ENCODE results near the gene RPTOR. TPM values are rescaled to one million over a fixed set of nuclear protein-coding genes. Genes with fewer than 3 reads are reported as not detected.

RPTOR gene
- total RNA-seq, 1 experiment from 2014 or later, result 19.7 TPM

DNA sequence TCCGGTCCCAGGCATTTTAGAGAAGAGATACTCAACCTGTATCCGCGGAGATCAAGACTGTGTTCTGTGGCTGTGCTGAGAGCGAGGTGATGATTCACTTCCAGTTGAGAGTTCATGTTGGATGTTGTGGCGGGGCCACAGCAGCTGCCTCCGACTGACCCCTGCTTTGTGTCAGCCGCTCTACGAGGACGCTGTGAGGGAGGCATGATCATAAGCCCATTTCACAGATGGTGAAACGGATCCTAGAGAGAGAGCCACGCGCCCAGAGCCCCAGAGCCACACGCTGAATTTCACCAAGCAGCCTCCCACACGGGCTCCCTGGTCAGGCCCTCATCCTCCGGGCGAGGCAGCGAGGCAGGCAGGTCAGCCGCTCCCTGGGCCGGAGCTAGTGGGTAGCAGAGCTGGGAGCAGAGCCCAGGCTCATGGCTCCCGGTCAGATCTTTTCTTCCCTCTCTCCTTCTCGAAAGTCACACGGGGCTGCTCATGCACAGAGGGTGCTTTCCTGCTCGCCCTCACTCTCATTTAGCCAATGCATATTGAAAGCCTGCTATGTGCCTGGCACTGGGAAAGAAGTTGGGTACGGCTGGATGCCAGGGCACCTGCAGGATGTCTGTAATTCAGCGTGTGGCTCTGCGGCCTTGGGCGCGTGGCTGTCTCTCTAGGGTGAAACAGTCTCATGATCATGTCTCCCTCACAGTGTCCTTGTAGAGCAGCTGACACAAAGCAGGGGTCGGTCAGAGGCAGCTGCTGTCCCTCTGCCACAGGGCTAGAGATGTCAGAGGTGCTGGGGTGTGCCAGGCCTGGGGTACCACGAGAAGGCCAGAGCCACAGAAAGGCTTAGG, 291.4 kb downstream of the RPTOR start:
- no peak for DNase-seq (ENCODE audit: extremely low read depth, low read depth)

DNA sequence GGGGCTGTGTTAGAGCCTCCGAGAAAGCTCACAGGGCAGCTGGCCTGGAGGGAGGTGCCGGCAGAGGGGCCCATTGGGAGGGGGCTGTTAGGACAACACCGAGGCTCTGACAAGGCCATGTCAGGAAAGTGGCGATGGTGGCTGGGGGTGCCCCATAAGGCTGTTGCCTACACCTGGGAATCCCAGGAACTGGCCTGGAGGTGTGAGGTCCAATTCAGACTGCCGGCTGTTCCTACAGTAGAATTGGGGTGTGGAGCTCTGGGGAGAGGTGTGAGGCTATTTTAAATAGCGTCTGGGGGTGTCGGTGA, 292.0 kb downstream of the RPTOR start:
- DNase-seq (ENCODE audit: extremely low read depth, low read depth), result no peak

DNA sequence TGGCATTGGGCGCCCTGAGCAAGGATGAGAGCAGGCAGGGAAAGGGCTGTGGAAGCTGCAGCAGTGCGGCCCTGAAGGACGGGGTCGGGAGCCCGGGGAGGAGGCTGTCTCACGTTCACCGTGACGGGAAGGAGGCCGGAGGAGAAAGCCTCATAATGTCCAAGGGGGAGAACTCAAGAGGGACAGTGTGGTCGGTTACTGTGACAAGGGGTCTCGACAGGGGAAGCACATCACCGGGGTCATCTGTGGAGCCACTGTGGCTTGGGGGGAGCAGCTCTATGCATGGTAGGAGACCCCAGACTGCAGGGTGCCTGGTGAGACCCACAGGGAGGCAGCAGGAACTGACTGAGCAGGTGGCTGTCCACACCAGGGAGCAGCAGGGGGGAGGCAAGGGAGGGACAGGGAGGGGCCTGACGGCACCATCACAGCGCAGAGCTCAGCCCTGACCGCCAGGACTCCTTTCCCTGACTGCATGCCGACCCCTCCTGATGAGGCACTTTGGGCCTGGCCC, 292.4 kb downstream of the RPTOR start:
- DNase-seq (ENCODE audit: extremely low read depth, low read depth), result no peak

DNA sequence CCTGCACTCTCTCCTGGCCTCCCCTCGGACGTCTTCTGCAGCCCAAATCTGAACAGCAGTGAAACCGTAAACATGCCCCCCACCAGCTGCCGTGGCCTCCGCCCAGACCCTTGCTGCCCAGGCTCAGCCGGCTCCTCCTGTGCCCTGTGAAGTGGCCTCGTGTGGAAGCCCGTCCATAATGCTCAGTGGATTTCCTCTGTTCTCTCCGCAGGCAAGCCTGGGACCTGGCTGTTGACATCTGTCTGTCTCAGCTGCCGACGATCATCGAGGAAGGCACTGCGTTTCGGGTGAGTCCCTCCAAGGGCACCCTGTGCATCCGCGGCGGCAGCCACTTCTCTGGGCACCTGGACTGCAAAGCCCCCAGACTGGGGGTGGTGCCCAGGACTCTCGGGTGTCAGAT, 293.1 kb downstream of the RPTOR start:
- no peak for DNase-seq (ENCODE audit: extremely low read depth, low read depth)

DNA sequence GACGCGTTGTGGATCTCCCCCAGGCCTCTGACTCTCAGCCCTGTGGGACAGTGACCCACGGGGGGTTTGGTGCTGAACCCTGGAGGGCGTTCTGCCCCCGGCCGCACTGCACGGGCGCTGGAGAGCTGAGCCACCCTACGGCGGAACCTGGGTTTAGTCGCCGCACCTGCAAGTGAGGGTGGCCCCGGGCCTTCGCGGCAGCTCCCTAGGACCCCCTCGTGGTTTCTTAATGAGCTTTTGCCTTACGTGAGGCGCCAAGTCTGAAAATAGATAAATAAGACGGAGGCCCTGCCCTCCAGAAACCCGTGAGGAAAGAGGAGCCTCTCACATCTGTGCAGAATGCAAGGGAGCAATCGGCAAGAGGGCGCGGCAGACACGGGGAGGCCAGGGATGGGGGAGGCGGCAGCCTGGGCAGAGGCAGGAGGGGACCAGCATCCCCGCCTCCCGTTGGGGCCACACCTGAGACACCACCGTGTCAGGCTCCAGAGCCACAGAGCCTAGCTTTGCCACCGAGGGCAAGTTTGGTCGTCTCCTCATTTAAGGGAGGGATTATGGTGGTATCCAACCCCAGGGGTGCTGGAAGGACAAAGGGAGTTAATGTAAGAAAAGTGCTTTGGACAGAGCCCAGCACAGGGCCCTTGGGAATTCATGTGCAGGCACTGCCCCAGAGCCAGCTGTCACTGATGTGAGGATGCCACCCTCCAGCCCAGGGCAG, 293.8 kb downstream of the RPTOR start:
- DNase-seq (ENCODE audit: extremely low read depth, low read depth), result no peak

DNA sequence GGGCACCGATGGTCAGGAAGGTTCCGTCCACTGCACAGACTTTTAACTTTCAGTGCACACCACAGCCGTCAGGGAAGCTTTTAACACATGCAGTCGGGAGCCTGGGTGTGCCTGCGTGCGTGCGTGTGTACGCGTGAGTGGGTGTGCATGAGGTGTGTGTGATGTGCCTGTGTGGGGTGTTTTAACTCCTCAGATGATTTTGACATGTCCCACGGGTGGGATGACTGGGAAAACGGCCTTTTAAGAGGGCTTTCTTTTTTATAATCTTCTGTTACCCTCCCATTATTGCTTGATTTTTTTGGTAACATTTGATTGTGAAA, 294.3 kb downstream of the RPTOR start:
- DNase-seq (ENCODE audit: extremely low read depth, low read depth), result no peak

DNA sequence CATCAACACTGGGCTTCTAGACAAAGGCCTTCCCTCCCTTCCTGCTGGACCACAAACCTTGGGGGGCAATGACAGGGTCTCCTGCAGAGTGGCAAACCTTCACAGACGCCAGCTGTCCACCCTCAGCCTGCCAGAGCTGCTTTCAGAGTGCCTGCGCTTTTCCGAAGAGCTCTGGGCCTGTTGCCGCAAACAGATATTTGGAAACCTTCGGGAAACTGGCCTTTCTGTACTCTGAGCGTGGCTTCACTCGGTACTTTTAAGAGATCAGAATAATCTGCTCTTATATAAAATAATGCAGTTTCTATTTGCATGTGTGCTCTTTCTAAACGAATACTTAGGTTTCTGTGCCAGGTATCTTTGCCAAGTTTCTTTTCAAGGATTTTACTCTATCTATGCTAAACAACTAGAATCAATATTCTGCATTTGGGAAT, 294.9 kb downstream of the RPTOR start:
- no peak for DNase-seq (ENCODE audit: extremely low read depth, low read depth)

DNA sequence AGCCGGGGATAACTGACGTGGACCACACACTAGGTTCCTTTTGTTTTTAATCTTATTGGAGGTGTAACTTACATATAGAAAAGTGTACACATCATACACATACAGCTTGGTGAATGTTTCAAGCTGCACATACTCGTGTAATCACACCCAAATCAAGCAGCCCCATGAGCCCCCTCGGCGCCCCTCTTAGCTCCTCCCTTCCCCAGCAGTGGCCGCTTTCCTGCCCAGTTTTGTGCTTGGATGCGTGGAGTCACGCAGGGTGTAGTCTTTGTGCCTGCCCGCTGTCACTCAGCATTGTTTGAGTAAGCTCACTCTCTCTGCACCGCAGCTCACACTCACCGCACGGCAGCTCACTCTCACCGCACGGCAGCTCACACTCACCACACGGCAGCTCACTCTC, 295.3 kb downstream of the RPTOR start:
- DNase-seq (ENCODE audit: extremely low read depth, low read depth), result no peak

DNA sequence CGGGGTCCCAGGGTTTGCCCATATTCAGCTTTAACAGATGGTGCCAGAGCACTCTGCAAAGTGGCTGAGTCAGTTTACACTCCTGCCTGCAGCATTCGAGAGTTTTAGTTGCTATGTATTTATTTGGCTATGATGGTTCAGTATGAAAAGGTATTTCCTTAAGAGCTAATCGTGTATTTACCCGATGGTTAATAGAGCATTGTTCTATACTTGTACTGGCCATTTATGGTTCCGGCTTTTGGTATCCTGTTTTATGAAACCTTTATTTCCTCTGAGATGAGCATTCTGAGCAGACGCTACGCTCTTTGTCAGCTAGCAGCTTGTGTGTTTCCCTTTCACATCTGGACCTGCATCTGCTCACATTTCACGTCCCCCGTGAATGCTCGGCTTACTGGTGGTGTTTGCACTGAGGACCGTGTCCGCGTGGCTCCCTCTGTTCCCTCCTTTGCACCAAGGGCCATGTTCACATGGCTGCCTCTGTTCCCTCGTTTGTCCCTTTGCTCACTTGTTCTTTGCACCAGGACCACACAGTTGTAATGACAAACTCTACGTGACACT, 297.9 kb downstream of the RPTOR start:
- DNase-seq (ENCODE audit: extremely low read depth, low read depth), result no peak

DNA sequence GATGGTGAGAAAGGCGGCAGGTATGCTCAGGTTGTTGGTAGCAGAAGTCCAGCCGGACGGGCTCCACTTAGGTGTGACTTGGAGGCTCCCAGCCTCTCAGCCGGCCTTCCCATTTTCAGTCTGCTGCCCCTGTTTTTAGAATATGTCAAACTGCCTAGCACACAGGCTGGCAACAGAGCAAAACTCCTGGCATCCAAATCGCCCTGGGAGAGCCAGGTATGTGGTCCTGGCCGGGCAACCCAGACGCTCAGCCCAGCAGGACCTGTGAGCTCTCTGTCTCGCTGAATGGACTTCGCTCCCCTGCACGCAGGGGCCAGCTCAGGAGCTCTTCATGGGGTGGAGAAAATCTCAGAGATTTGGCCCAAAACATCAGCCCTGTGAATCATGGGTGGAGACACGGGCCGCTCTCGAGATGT, 299.1 kb downstream of the RPTOR start:
- DNase-seq (ENCODE audit: extremely low read depth, low read depth), result no peak

DNA sequence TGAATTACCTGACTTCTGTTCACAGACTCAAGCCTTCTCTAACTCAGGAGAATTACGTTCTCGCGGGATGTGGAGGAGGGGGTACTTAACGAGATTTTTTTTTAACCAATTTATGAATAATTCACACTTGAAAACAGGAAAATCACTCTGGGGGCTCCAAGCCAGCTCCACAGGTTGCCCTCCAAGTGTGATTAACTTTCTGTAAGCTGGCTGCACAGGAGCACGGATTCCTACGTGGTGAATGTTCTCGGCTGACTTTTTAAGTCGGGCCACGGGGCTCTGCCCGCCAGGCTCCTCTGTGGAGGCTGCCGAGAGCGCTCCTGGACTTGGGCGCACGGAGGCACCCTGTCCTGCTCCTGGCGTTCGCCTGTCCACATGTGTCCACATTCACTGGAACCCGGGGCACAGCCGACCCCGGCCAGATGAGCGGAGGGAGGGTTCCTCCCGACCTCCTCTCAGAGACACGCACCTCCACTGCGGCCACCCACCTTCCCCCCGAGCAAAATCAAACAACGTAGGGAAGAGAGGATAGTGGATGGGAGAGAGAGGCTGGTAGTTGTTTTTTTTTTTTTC, 299.9 kb downstream of the RPTOR start:
- DNase-seq (ENCODE audit: extremely low read depth, low read depth), result no peak

DNA sequence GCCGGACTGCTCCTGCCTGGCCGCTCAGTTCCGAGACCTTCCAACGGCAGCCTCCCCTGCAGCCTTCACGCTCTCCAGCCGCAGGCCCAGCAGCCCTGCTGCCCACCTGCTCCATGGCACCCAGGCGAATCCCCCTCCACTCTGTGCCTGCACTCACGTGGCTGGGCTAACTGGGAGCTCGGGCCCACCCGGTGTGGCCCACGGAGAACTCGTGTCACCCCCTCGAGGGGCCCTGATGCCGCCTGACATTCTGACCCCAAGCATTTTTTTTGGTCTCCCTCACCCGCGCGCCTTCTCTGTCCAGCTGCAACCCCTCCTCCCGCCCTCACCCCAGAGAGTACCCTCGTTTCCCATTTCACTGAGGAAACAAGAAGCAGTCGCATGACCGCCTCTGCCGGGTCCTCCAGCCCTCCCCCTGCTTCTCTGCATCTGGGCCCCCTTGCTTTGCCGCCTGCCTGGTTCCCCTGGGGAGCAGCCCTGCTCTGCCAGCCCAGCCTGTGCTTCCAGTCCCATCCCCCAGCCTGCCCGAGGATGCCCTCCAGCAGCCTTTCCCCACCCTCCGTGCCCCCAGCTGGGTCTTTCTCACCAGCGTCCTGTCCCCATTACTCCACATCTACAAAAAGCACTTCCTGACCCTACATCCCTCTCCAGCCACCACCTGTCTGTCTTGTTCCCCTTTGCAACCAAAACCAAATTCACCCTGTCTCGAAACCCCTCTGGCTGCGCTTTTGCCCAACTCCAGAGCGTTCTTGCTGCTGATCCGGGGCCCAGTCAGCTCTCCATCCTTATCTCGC, 300.6 kb downstream of the RPTOR start:
- DNase-seq (ENCODE audit: extremely low read depth, low read depth), result no peak

DNA sequence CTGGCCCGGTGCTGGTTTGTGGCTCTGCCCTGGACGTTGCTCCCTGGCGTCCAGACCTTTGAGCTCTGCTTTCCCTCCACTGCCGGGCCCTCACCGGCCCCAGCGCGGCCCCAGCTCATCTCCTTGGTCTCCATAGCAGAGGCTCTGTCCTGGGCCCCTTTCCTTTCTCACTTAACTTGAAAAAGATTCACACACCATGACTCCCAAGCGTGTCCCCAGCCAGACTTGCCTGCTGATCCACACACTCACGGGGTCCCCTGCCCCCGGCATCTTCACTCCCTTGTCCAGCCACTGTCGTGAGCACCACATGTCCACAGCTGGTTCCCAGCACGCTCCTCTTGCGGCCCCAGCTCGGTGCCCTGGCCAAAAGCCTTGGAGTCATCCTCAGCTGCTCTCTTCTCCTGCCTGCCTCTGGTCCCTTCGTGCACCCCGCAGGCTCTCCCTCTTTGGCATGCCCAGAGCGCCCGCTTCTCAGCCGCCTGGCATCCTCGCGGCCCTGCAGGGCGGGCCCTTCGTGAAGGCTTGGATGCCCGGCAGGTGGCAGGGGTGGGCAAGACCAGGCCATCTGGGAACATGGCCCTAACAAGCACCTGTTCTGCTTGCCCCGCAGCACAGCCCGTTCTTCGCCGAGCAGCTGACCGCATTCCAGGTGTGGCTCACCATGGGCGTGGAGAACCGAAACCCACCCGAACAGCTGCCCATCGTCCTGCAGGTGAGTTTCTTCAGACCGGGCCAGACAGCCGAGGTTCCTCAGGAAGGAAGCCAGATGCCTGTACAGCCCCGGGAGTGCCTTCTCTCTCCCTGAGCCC, 301.4 kb downstream of the RPTOR start:
- DNase-seq (ENCODE audit: extremely low read depth, low read depth), result no peak

DNA sequence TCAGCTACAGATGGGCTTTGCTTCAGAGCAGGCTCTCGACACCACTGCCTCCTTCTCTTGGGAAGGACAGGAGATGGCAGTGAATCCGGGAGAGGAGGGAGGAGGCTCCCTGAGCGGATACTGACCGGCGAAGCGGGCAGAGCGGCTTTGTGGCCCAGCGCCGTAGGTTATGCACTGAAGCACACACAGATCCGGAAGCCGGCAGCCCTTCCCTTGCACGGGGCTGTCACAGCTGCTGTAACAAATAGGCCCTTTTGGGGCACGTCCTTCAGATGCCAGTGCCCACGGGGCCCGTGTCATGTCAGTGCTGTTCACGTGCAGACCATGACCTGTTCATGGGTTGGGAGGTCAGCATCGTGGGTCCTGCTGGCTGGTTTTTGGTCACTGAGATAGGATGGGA, 302.3 kb downstream of the RPTOR start:
- no peak for DNase-seq (ENCODE audit: extremely low read depth, low read depth)

DNA sequence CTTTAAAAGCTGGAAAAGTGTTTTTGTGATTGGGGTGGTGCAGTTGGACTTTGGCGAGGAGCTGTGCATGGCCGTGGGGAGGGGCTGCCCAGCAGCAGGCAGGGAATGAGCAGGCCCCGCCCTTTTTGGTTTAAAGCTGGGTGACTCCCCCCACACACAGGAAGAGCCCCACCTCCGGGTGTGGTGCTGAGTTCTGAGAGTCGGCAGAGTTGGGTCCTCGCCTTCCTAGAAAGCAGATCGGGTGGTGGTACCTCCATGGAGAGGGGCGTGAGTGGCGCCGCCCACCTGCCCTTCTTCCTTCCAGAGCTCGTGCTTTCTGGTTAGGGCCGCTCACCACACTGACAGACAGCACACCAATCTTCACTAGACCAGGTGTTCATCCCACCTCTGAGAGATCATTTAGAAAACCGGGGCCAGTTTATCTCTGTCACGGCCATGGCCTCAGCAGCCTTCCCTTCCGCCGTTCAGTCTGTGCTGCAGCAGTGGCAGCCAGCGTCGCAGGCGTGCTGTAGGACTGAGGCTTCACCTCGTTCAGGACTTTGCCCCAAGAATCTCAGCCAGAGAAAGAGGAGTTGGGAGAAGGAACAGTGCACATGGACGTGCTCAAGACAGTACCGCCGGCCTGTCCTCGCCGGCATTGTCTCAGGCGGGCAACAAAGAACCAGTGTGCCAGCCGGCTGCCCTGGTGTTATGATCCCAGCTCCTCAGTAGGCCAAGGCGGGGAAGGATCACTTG, 303.0 kb downstream of the RPTOR start:
- no peak for DNase-seq (ENCODE audit: extremely low read depth, low read depth)

DNA sequence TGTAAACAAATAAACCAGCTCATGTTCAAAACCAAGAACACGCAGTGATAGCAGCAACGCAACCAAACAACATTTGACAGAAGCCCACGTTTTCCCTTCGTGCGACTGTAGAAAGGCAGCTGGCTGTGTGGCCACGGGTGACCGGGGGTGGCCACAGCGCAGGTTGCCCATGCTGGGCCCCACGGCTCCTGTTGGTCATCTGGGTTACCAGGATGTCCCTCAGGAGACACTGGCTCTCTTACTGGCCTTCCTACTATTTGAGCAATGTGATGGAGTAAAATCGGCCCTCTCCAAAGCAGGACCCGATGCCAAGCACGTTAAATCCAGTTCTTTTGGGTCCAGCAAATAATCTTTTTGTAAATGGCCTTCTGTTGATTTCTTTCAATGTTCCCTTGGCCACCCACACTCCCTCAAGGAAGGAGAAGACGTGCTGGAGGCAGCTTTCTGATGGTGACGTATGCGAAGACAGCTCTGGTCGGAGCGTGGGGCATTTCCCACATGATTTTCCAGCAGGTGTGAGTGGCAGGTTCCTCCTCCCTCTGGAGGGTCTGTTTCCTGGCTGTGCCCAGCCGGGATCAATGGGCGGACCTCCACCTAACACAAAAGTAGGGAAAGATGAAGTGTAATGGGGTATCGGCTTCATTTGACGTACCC, 303.9 kb downstream of the RPTOR start:
- no peak for DNase-seq (ENCODE audit: extremely low read depth, low read depth)

DNA sequence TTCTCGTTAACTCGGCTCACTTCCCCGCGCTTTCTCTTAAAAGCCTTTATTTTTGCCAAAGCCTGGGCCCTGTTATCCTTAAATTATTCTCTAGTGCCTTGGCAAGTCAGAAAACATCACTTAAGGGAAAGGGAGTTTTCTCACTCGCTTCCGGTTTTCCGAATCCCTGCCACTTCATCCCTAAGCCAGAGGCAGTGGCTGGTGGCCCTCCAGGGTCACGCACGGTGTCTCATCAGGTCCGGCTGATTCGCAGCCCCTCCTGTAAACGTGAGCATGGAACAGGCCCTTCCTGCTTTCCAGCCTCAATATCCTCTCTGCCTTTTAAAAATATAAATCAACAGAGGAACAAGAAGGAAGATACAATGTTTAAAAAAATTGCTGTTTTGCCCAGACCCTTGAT, 304.5 kb downstream of the RPTOR start:
- no peak for DNase-seq (ENCODE audit: extremely low read depth, low read depth)

DNA sequence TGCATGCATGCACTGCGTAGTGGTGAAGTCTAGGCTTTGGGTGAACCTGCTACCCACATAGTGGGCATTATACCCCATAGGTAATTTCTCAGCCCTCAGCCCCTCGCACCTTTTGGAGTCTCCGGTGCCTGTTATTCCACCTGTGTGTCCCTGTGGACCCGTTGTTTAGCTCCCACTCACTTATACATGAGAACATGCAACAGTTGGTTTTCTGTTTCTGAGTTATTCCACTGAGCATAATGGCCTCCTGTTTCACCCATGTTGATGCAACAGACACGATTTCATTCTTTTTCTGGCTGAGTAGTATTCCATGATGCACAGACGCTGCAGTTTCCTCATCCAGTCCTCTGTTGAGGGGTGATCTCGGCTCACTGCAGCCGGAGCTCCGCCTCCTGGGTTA, 305.5 kb downstream of the RPTOR start:
- DNase-seq (ENCODE audit: extremely low read depth, low read depth), result no peak

DNA sequence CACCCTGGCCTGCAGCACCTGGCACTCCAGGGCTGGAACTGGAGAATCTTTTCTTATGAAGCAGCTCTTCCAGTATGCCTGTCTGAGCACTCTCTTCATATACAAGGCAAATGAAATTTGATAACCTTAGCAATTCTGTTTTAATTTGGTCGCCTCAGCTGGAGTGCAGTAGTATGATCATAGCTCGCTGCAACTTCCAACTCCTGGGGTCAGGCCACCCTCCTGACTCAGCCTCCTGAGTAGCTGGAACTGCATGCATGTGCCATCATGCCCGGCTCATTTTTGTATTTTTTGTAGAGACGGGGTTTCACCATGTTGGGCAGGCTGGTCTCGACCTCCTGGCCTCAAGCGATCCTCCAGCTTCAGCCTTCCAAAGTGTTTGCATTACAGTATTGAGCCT, 306.2 kb downstream of the RPTOR start:
- no peak for DNase-seq (ENCODE audit: extremely low read depth, low read depth)
